ENCODE measurements around the gene PYGB.
"Not testable (repeated sequence)": the region's sequence is repeated elsewhere in the genome, so short reads cannot be mapped to it uniquely, and the experiment has no call there.

Gene PYGB

GRCh38 chr20:25314497-25315417, 66.9 kb downstream of the PYGB start:
- no peak for DNase-seq (ENCODE audit: low read depth in 2 of 2)

- DNase-seq (ENCODE audit: low read depth in 2 of 2), result no peak
These were observed 67.7 kb downstream of the PYGB start for GRCh38 chr20:25315418-25316210.

GRCh38 chr20:25316506-25317190, 68.8 kb downstream of the PYGB start:
- no peak for DNase-seq (ENCODE audit: low read depth in 2 of 2)

GRCh38 chr20:25317351-25318075, 69.6 kb downstream of the PYGB start:
- no peak for DNase-seq (ENCODE audit: low read depth in 2 of 2)

- no peak for DNase-seq (ENCODE audit: low read depth in 2 of 2)
These were observed 70.8 kb downstream of the PYGB start for GRCh38 chr20:25318471-25319240.

- DNase-seq (ENCODE audit: low read depth in 2 of 2), result no peak
These were observed 71.6 kb downstream of the PYGB start for GRCh38 chr20:25319241-25320034.

GRCh38 chr20:25320035-25320800, 72.3 kb downstream of the PYGB start:
- DNase-seq (ENCODE audit: low read depth in 2 of 2), result no peak

GRCh38 chr20:25321262-25321831, 73.5 kb downstream of the PYGB start:
- DNase-seq (ENCODE audit: low read depth in 2 of 2), result no peak

- no peak for DNase-seq (ENCODE audit: low read depth in 2 of 2)
These were observed 74.1 kb downstream of the PYGB start for GRCh38 chr20:25321991-25322390.

- DNase-seq (ENCODE audit: low read depth in 2 of 2), result no peak
These were observed 75.8 kb downstream of the PYGB start for GRCh38 chr20:25323496-25324246.

GRCh38 chr20:25324412-25324811, 76.5 kb downstream of the PYGB start:
- no peak for DNase-seq (ENCODE audit: low read depth in 2 of 2)

- DNase-seq (ENCODE audit: low read depth in 2 of 2), result no peak
These were observed 77.2 kb downstream of the PYGB start for GRCh38 chr20:25325073-25325472.

GRCh38 chr20:25325997-25326396, 78.1 kb downstream of the PYGB start:
- no peak for DNase-seq (ENCODE audit: low read depth in 2 of 2)

GRCh38 chr20:25327521-25328235, 79.8 kb downstream of the PYGB start:
- DNase-seq (ENCODE audit: low read depth in 2 of 2), result no peak

- DNase-seq (ENCODE audit: low read depth in 2 of 2), result no peak
These were observed 81.1 kb downstream of the PYGB start for GRCh38 chr20:25328954-25329498.

GRCh38 chr20:25334972-25335371, 87.1 kb downstream of the PYGB start:
- not testable (repeated sequence) for DNase-seq (ENCODE audit: low read depth in 2 of 2)
